ENCODE results near the gene FFAR2.
"Not testable (repeated sequence)": the region's sequence is repeated elsewhere in the genome, so short reads cannot be mapped to it uniquely, and the experiment has no call there.

DNA sequence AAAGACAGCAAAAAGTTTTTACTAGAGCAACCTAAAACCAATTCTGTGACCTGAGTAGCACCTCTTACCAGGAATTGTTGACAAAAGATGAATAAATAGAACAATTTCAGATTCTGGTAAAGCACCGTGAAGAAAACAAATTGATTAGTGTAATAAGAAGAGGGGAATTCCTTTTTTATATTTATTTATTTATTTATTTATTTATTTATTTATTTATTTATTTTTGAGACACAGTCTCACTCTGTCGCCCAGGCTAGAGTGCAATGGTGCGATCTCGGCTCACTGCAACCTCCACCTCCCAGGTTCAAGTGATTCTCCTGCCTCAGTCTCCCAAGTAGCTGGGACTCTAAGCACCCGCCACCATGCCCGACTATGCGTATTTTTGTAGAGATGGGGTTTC, 24.7 kb upstream of the FFAR2 start:
- TF ChIP-seq, protein P1, sequence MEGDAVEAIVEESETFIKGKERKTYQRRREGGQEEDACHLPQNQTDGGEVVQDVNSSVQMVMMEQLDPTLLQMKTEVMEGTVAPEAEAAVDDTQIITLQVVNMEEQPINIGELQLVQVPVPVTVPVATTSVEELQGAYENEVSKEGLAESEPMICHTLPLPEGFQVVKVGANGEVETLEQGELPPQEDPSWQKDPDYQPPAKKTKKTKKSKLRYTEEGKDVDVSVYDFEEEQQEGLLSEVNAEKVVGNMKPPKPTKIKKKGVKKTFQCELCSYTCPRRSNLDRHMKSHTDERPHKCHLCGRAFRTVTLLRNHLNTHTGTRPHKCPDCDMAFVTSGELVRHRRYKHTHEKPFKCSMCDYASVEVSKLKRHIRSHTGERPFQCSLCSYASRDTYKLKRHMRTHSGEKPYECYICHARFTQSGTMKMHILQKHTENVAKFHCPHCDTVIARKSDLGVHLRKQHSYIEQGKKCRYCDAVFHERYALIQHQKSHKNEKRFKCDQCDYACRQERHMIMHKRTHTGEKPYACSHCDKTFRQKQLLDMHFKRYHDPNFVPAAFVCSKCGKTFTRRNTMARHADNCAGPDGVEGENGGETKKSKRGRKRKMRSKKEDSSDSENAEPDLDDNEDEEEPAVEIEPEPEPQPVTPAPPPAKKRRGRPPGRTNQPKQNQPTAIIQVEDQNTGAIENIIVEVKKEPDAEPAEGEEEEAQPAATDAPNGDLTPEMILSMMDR (IDR thresholded peaks at IDR 0.05): not testable (repeated sequence)
- not testable (repeated sequence) for TF ChIP-seq POLR2A (IDR thresholded peaks at IDR 0.05)
